Right ventricle myocardium superior (tissue), 1 donor: Measurements from ENCODE around the gene MATN4. TPM values are rescaled to one million over a fixed set of nuclear protein-coding genes. Genes with fewer than 3 reads are reported as not detected.
"Not testable (repeated sequence)": the region's sequence is repeated elsewhere in the genome, so short reads cannot be mapped to it uniquely, and the experiment has no call there.

ENCODE experiments used
- ATAC-seq: fragments of 200-7000 bp; cut with Tn5 transposase; one replicate; pipeline ENCODE4 v1.9.1; 2020; ENCODE audit warnings: mild to moderate bottlenecking; ENCODE audit not compliant: poor library complexity
- DNase-seq: peaks from one replicate; pipeline ENCODE4 v3.0.0-alpha.2; 2020
- intact Hi-C: fragments of 100-400 bp; cut with DNase I; formaldehyde crosslinking; loops from one replicate; pipeline ENCODE4 v1.11.2; 2022
- long read RNA-seq: library from polyadenylated mRNA; unstranded; transcript quantifications from one replicate; pipeline ENCODE4 v2.0.0, GENCODE V29; 2021
- total RNA-seq: library from RNA; stranded (reverse); fragmentation: NEBNext Ultra II Directional; extraction: Animal tissue kit (Norgen Biotek cat#: 25700); gene quantifications from one replicate; pipeline ENCODE4 v1.2.1, GENCODE V29; 2021
- donor health status: DM: no; HTN: yes; CAD: no; lungs with severe emphysema.

Gene MATN4, protein sequence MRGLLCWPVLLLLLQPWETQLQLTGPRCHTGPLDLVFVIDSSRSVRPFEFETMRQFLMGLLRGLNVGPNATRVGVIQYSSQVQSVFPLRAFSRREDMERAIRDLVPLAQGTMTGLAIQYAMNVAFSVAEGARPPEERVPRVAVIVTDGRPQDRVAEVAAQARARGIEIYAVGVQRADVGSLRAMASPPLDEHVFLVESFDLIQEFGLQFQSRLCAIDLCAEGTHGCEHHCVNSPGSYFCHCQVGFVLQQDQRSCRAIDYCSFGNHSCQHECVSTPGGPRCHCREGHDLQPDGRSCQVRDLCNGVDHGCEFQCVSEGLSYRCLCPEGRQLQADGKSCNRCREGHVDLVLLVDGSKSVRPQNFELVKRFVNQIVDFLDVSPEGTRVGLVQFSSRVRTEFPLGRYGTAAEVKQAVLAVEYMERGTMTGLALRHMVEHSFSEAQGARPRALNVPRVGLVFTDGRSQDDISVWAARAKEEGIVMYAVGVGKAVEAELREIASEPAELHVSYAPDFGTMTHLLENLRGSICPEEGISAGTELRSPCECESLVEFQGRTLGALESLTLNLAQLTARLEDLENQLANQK
- total RNA-seq = not detected
- long read RNA-seq = 0 reads

DNA sequence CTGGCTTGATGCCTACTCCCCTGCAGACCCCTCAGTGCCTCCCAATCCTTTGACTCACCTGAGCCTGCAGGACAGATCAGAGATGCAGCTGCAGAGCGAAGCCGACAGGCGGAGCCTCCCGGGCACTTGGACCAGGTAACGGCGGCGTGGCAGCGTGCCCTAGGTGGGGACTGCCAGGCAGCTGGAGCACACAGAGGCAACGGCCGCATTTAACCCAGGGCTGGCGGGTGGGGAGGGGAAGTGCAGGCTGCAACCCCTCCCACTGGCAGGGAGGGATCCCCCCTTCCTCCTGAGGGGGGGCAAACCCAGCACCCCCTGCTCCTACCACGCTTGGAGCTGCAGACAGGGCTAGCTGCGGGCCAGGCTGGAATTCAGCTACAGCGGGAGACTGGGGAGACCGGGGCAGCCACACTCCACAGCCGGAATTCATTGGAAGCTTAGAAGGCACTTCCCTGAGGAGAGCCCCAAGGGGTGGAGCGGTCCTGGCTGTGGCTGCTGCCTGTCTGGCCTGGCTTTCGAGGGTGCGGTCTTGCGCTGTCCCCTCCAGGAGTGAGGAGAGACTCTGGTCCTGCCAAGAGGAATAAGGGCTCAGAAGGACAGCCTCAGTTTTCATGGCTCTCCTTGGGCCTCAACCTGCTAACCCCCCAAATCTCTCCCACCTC is at the start of gene MATN4:
Gene MATN4, minus strand, starts transcription at position 183 of the 662 bp plus-strand sequence. CDS start 2,717 bp downstream, outside the sequence.
- intact Hi-C loops = no loop called here
- DNase-seq = peak; percentile 56

GRCh38 chr20:45355209-45356084 is 47.3 kb upstream of the MATN4 start:
- intact Hi-C loops = no loop called here
- ATAC-seq = no peak
- no peak for DNase-seq

More for the DNA sequence above, at the start of gene MATN4:
- ATAC-seq = peak; percentile 68

GRCh38 chr20:45354423-45355208 is 46.5 kb upstream of the MATN4 start:
- ATAC-seq = no peak
- no peak for DNase-seq
- intact Hi-C loops = no loop called here

DNA sequence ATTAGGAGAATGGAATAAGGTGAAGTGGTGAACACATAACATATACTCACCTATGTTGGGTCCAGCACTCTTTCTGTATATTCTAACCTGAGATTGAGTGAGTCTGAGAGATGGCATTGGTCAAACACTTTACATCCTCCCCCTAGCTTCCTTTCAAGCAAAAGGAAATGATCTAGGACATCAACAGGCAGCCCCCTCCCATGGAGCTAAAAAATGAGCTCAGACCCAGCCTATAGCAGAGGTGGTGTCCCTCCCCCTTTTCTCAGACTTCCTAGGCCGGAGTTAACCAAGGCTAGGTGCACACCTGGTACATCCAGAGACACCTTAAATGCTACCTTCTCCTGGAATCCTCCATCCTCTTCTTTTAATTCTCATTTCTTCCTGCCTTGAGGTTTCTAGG is 45.6 kb upstream of the MATN4 start:
- no peak for DNase-seq
- intact Hi-C loops = no loop called here
- ATAC-seq = no peak

GRCh38 chr20:45352729-45353128 is 44.6 kb upstream of the MATN4 start:
- intact Hi-C loops = no loop called here

GRCh38 chr20:45350795-45351194 is 42.7 kb upstream of the MATN4 start:
- ATAC-seq, DNase-seq, intact Hi-C loops: not testable (repeated sequence)

More at GRCh38 chr20:45352729-45353128, 44.6 kb upstream of the MATN4 start:
- no peak for ATAC-seq
- no peak for DNase-seq

GRCh38 chr20:45350217-45350616 is 42.1 kb upstream of the MATN4 start:
- DNase-seq (no peak), ATAC-seq (no peak)
- intact Hi-C loops = no loop called here

- intact Hi-C loops = no loop called here
- ATAC-seq = peak; percentile 88
- peak; percentile 79 for DNase-seq
These were observed 40.1 kb upstream of the MATN4 start, which contains the start of gene SDC4 for GRCh38 chr20:45347936-45348778. TSS of gene SDC4 (minus strand) at chr20:45348424. CDS start at chr20:45348384, 40 bp downstream.

DNA sequence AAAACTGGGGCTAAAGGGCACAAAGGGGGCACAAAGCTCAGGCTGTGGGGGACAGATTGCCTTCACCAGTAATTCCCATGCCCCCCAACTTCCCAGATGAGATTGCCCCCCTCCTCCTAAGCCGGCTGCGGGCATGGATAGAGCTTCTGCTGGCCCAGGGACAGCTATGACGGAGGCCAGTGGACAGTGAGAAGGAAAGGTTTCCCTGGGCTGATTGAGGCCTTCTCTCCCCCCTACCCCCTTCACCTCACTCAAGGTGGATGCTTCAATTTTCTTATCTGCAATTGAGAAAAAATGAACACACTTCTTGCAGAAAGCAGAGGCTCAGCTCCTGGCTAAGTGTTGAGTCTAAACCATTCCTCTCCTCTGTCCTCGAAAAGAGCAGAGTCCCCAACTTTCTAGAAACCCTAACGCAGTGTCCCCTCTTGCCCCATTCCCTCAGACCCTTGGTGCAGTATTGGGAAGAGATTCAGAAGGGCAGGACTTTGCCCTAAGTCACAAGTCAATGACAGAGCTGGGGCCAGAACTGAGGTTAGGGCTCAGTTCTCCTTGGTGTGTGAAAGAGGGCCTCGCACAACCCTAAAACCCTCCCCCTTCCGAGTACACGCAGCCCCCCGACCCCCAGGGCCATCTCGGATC is 39.3 kb upstream of the MATN4 start:
- intact Hi-C loops = no loop called here
- ATAC-seq = peak; percentile 38
- peak; percentile 51 for DNase-seq

DNA sequence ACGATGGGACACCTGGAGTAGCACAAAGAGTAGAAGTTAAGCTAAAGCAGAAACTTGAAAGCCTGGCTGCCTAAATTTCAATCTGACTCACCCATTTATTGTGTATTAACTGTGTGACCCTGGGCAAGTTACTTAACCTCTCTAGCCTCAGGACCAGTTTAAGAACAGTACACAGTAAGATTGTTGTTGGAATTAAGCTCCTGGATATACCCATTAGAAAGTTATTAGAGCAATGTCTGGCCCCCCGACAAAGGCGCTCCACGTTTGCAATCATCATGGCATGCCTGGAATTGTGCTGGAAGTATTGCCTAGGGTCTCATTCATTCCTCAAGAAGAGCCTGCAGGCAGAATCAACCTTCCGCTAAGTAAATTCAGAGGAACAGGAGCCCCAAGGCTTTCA is 38.8 kb upstream of the MATN4 start:
- DNase-seq (no peak), ATAC-seq (no peak)
- intact Hi-C loops = no loop called here

DNA sequence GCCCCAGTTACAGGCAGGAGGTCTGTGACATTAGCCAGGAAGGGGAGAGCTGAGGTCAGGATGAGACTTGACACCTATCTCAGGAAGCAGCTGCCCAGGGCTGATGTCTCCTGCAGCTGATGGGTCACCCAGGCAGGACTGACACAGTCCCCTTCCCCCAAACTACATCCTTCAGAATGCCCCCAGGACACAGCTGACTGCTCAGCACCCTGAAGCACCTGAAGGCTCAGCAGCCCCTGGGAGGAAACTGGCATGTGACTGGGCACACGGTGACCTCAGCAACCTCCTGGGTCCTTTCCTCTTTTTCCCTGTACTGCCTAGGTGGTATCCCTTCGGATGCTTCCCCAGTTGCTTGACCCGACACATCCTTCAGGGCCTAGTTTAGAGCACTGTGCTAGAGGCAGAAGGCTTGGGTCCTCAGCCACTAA is 38.2 kb upstream of the MATN4 start:
- intact Hi-C loops = no loop called here

GRCh38 chr20:45345104-45345936 is 37.2 kb upstream of the MATN4 start:
- intact Hi-C loops = no loop called here
- ATAC-seq = no peak
- no peak for DNase-seq

More for the DNA sequence above, 38.2 kb upstream of the MATN4 start:
- DNase-seq (no peak), ATAC-seq (no peak)

DNA sequence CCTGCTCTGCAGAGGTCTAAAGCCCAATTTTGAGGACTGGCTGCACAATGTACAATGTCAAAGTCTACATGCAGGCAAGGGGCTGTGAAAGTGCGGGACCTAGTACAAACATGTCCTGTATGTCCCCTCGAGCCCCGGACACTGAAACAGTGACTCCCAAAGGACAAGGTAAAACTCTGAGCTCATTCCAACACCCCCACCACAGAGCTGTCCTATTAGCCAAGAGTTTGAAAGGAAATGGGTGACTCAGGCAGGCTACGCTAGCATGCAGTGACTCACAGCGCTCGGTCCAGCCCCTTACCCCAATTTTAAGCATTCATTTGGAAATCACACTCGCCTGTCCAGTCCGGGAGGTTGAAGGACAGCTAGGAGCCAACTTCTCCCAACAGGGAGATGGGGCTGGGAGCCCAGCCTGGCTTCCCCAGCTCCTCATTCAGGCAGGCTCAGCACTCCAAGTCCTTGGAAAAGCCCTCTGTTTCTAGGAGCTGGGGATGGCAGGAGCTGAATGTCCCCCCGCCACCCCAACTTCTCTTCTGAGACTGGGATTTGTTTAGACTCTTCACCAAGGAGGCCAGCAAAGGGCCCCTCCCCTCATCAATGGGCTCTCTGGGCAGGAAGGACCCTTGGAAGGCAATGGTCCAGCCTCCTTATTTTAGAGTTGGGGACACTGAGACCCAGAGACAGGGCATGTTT is 36.2 kb upstream of the MATN4 start:
- no peak for ATAC-seq
- DNase-seq = no peak
- intact Hi-C loops = no loop called here

- DNase-seq (no peak), ATAC-seq (no peak)
- intact Hi-C loops = no loop called here
These were observed 35.6 kb upstream of the MATN4 start for GRCh38 chr20:45343532-45344167.
